Erythroblast (primary cell): ENCODE results near the gene BTBD6.

Experiments
- GATA1 ChIP-seq: IDR thresholded peaks from 2 replicates; pipeline ENCODE4 v1.6.1; 2011; ENCODE audit warnings: low read depth, mild to moderate bottlenecking, control low read depth, low read length, moderate library complexity
- POLR2A ChIP-seq: IDR thresholded peaks from 2 replicates; pipeline ENCODE4 v1.6.1; 2011; ENCODE audit warnings: mild to moderate bottlenecking, low read length

DNA sequence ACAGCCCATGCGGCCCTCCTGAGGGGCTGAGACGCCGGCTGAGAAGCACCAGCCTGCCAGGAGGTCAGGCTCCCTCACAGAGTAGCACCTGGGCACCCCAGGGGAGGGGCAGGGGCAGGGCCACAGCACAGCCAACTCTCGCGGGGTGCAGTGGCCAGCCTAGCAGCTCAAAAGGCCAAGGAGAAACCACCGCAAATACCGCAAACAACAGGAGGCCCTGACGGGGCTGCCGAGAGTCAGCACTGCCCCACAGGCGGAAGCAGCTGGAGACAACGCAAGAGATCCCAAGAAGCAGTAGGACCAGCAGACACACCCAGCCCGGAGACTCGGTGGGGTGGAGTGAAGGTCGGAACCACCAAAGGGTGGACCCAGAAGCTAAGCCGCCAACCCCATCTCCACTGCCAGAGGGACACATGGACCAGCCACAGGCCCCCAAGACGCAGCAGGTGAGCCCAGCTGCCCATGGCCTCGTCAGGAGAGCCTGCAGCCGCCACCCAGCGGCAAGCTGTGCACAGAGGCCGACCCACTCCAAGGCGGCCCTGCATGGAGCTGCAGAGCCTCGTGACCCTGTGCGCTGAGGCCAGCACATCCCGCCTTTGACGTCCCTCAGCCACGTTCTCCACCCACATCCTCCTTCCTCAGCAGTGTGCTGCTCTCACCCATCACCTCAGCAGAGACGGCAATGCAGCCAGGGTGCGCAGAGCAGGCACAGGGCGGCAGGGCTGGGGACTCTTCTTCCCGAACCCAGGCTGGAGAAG, 31.7 kb upstream of the BTBD6 start:
- no peak for TF ChIP-seq POLR2A
- no peak for TF ChIP-seq GATA1
